SK-N-SH treated with all-trans-retinoic acid at 6 μM for 48 hours (cell line): ENCODE measurements around the gene GRK3.
"Not testable (repeated sequence)": the region's sequence is repeated elsewhere in the genome, so short reads cannot be mapped to it uniquely, and the experiment has no call there.

Experiments used
- CSDC2 ChIP-seq: fragments of 250-450 bp; sonication (Bioruptor Pico); IDR thresholded peaks from 2 replicates; pipeline ENCODE4 v1.5.0; 2020; ENCODE audit warnings: mild to moderate bottlenecking, moderate library complexity
- ISL1 ChIP-seq: fragments of 250-450 bp; sonication (Bioruptor Pico); IDR thresholded peaks from 2 replicates; pipeline ENCODE4 v2.1.2; 2022; ENCODE audit warnings: mild to moderate bottlenecking, moderate library complexity
- PATZ1 ChIP-seq: fragments of 250-450 bp; sonication (Bioruptor Pico); IDR thresholded peaks from 2 replicates; pipeline ENCODE4 v1.8.0; 2020; ENCODE audit warnings: mild to moderate bottlenecking, moderate library complexity, borderline replicate concordance
- ZFP30 ChIP-seq: fragments of 450-650 bp; formaldehyde crosslinking; IDR thresholded peaks from 2 replicates; pipeline ENCODE4 v1.5.0; 2022; ENCODE audit warnings: mild to moderate bottlenecking, moderate library complexity

DNA sequence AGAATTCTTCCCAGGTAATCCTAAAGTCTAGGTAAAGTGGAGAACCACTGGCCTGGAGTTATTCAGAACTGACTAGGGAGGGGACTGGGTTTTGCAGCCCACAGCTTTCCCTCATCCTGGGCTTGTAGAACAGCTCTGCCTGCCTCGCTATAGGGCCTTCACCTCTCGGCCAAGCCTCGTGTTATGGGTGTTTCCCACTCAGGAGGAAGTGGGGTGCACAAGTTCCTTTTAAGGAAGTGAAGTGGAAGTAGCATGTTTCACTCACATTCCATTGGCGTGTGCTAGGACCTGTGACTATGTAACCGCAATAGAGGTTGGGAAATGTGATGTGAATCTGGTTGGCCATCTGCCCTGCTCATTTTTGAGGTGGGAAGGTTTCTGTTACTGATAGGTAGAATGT is 20.5 kb downstream of the GRK3 start:
- TF ChIP-seq PATZ1, CSDC2, ISL1, ZFP30 (CRISPR knock-in tag): not testable (repeated sequence)
